ENCODE results near the gene DTNB. TPM values are rescaled to one million over a fixed set of nuclear protein-coding genes. Genes with fewer than 3 reads are reported as not detected.

The DTNB gene
- total RNA-seq, 4 donors from 2014 or later = 2.2 to 7.8 (median 3.9) TPM

- intact Hi-C loops (cut with DNase I; ENCODE audit: low total_unique reads) = no loop called here
- H3K4me3 ChIP-seq = no peak overlapping the region
- WGBS, 2 donors (ENCODE audit: low coverage in 1 of 2) = 83 to 96% methylated on average over 1 to 3 of the region's 3 CpGs
- DNase-seq = no peak
- H3K36me3 ChIP-seq = no peaks in the 10 kb centered on the region
- in situ Hi-C loops (cut with MboI; ENCODE audit: low pct_ligation_motif_present in 1 of 4, low pct_unique_long_range_greater_than_20kb in 1 of 4, low sequenced_read_pairs in 3 of 4) = loop anchor here in 2 of 4 donors (25.0 kb wide), 1 partner anchor 143 kb away; no protein-coding TSS in a partner anchor
- no peak for TF ChIP-seq EP300 (IDR thresholded peaks at IDR 0.05; ENCODE audit: low read depth)
- H3K27ac ChIP-seq = no peak overlapping the region
- no peaks in the 10 kb centered on the region for H3K27me3 ChIP-seq
- H3K9me3 ChIP-seq = no peaks in the 10 kb centered on the region
- no peaks in the 10 kb centered on the region for H3K4me1 ChIP-seq
Observed at GRCh38 chr2:25505182-25505581, 168.2 kb downstream of the DTNB start.

- no peak for DNase-seq
- no peak overlapping the region for H3K4me3 ChIP-seq
- no peak overlapping the region for H3K27ac ChIP-seq
- WGBS, 2 donors (ENCODE audit: low coverage in 1 of 2) = 100% methylated on average over 2 of the region's 2 CpGs
- no peaks in the 10 kb centered on the region for H3K36me3 ChIP-seq
- no peaks in the 10 kb centered on the region for H3K4me1 ChIP-seq
- in situ Hi-C loops (cut with MboI; ENCODE audit: low pct_ligation_motif_present in 1 of 4, low pct_unique_long_range_greater_than_20kb in 1 of 4, low sequenced_read_pairs in 3 of 4) (loop anchor here in 2 of 4 donors (25.0 kb wide), 1 partner anchor 142 kb away; no protein-coding TSS in a partner anchor), intact Hi-C loops (cut with DNase I; ENCODE audit: low total_unique reads) (no loop called here)
- TF ChIP-seq POLR2AphosphoS5 (IDR thresholded peaks at IDR 0.05) = no peak
- no peak for TF ChIP-seq EP300 (IDR thresholded peaks at IDR 0.05; ENCODE audit: low read depth)
- no peak for TF ChIP-seq POLR2A (IDR thresholded peaks at IDR 0.05)
- TF ChIP-seq CTCF (IDR thresholded peaks at IDR 0.05) = no peak
- no peaks in the 10 kb centered on the region for H3K9me3 ChIP-seq
- no peaks in the 10 kb centered on the region for H3K27me3 ChIP-seq
Observed at GRCh38 chr2:25504266-25504665, 169.1 kb downstream of the DTNB start.

- Histone ChIP-seq H3K27me3 (no peaks in the 10 kb centered on the region), H3K27ac (no peak overlapping the region), H3K9me3 (no peaks in the 10 kb centered on the region), H3K4me3 (no peak overlapping the region), H3K36me3 (no peaks in the 10 kb centered on the region), H3K4me1 (no peaks in the 10 kb centered on the region)
- no peak for DNase-seq
- 93 to 99% methylated on average over 2 to 3 of the region's 3 CpGs for WGBS, 2 donors (ENCODE audit: low coverage in 1 of 2)
- intact Hi-C loops (cut with DNase I; ENCODE audit: low total_unique reads) (no loop called here), in situ Hi-C loops (cut with MboI; ENCODE audit: low pct_ligation_motif_present in 1 of 4, low pct_unique_long_range_greater_than_20kb in 1 of 4, low sequenced_read_pairs in 3 of 4) (no loop called here)
- no peak for TF ChIP-seq POLR2AphosphoS5 (IDR thresholded peaks at IDR 0.05)
- TF ChIP-seq CTCF (IDR thresholded peaks at IDR 0.05) = no peak
- TF ChIP-seq EP300 (IDR thresholded peaks at IDR 0.05; ENCODE audit: low read depth) = no peak
- no peak for TF ChIP-seq POLR2A (IDR thresholded peaks at IDR 0.05)
Observed at GRCh38 chr2:25499157-25499556, 174.2 kb downstream of the DTNB start.

- no peak for DNase-seq
- Histone ChIP-seq H3K36me3 (no peaks in the 10 kb centered on the region), H3K4me1 (no peaks in the 10 kb centered on the region), H3K9me3 (no peaks in the 10 kb centered on the region), H3K4me3 (no peak overlapping the region), H3K27me3 (no peaks in the 10 kb centered on the region), H3K27ac (no peak overlapping the region)
- in situ Hi-C loops (cut with MboI; ENCODE audit: low pct_ligation_motif_present in 1 of 4, low pct_unique_long_range_greater_than_20kb in 1 of 4, low sequenced_read_pairs in 3 of 4) (no loop called here), intact Hi-C loops (cut with DNase I; ENCODE audit: low total_unique reads) (no loop called here)
- whole genome bisulfite sequencing, 2 donors (ENCODE audit: low coverage in 1 of 2) = 72 to 90% methylated on average over 1 to 2 of the region's 2 CpGs
- no peak for TF ChIP-seq POLR2A (IDR thresholded peaks at IDR 0.05)
- TF ChIP-seq EP300 (IDR thresholded peaks at IDR 0.05; ENCODE audit: low read depth) = no peak
- TF ChIP-seq POLR2AphosphoS5 (IDR thresholded peaks at IDR 0.05) = no peak
Observed at GRCh38 chr2:25497918-25498407, 175.4 kb downstream of the DTNB start.

GRCh38 chr2:25497229-25497917 lies 176.0 kb downstream of the DTNB start:
- peaks cover 0 to 2% (median 0%) of the 10 kb centered on the region in 4 donors for H3K4me1 ChIP-seq
- no peaks in the 10 kb centered on the region for H3K27me3 ChIP-seq
- no peak for DNase-seq
- H3K36me3 ChIP-seq = no peaks in the 10 kb centered on the region
- intact Hi-C loops (cut with DNase I; ENCODE audit: low total_unique reads) (no loop called here), in situ Hi-C loops (cut with MboI; ENCODE audit: low pct_ligation_motif_present in 1 of 4, low pct_unique_long_range_greater_than_20kb in 1 of 4, low sequenced_read_pairs in 3 of 4) (no loop called here)
- H3K27ac ChIP-seq = no peak overlapping the region
- no peaks in the 10 kb centered on the region for H3K9me3 ChIP-seq
- WGBS, 2 donors (ENCODE audit: low coverage in 1 of 2) = 93 to 100% methylated on average over 3 to 5 of the region's 5 CpGs
- H3K4me3 ChIP-seq = no peak overlapping the region
- TF ChIP-seq EP300 (IDR thresholded peaks at IDR 0.05; ENCODE audit: low read depth) (no peak), POLR2AphosphoS5 (IDR thresholded peaks at IDR 0.05) (no peak), POLR2A (IDR thresholded peaks at IDR 0.05) (no peak), CTCF (IDR thresholded peaks at IDR 0.05) (no peak)
